Measurements from ENCODE around the gene LRRC59. TPM values are rescaled to one million over a fixed set of nuclear protein-coding genes. Genes with fewer than 3 reads are reported as not detected.

Gene LRRC59
- polyA plus RNA-seq, 1 donor from 2014 or later = 67.2 TPM

DNA sequence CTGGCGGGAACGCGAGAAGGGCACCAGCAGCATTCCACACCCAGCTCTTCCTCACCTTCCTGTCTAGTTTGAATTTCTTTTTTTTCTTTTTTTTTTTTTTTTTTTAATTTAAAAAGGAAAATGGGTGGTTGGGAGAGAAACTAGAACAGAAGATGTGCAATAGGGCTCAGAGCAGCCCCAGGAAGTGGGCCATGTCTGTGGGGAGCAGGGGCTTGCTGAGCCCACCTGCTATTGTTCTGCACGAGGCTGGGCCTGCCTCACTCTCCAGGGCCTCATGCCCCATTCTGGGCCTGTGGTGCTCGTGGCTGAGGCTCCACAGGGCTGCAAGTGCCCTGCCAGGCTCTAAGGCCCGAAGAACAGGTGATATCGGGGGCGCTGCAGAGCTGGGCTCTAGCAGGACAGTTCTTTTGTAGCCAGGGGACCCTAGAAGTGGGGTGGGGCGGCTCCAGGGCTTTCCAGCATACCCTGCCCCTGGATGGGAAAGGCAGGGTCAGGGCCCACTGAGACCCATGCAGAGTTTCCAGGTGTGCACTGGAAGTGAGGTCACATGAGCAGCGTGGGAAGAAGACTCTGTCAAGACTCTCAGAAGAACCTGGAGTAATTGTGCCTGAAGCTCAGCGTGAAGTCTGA is 36.7 kb downstream of the LRRC59 start:
- no peaks in the 10 kb centered on the region for H3K79me2 ChIP-seq (replicated peaks; ENCODE audit: insufficient read depth, low read length)

DNA sequence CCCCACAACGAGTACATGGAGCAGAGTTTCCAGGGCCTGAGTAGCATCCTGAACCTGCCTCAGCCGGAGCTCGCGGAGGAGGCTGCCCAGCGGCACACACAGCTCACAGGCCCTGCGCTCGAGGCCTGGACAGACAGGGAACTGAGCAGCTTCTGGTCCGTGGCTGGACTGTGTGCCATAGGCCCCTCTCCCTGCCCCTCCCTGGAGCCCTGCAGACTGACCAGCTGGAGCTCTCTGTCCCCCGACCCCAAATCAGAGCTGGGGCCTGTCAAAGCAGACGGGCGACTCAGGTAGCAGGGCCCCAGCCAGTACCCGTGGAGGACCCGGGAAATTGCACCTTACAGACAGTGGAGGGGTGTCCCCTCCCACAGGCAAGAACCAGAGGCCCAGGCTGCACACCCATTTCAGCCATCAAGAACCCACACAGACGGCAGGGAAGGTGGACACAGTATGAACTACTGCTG is 37.3 kb downstream of the LRRC59 start:
- TF ChIP-seq, protein P1, sequence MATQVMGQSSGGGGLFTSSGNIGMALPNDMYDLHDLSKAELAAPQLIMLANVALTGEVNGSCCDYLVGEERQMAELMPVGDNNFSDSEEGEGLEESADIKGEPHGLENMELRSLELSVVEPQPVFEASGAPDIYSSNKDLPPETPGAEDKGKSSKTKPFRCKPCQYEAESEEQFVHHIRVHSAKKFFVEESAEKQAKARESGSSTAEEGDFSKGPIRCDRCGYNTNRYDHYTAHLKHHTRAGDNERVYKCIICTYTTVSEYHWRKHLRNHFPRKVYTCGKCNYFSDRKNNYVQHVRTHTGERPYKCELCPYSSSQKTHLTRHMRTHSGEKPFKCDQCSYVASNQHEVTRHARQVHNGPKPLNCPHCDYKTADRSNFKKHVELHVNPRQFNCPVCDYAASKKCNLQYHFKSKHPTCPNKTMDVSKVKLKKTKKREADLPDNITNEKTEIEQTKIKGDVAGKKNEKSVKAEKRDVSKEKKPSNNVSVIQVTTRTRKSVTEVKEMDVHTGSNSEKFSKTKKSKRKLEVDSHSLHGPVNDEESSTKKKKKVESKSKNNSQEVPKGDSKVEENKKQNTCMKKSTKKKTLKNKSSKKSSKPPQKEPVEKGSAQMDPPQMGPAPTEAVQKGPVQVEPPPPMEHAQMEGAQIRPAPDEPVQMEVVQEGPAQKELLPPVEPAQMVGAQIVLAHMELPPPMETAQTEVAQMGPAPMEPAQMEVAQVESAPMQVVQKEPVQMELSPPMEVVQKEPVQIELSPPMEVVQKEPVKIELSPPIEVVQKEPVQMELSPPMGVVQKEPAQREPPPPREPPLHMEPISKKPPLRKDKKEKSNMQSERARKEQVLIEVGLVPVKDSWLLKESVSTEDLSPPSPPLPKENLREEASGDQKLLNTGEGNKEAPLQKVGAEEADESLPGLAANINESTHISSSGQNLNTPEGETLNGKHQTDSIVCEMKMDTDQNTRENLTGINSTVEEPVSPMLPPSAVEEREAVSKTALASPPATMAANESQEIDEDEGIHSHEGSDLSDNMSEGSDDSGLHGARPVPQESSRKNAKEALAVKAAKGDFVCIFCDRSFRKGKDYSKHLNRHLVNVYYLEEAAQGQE (IDR thresholded peaks at IDR 0.05; ENCODE audit: borderline replicate concordance) = no peak
- TF ChIP-seq POLR2AphosphoS5 (IDR thresholded peaks at IDR 0.05) (no peak), EZH2 (IDR thresholded peaks at IDR 0.05; ENCODE audit: borderline replicate concordance, insufficient read depth, low read length, poor library complexity, severe bottlenecking) (no peak), SMC3 (conservative IDR thresholded peaks at IDR 0.05; ENCODE audit: poor library complexity) (no peak), TAF1 (IDR thresholded peaks at IDR 0.05; ENCODE audit: low read depth) (no peak), EP300 (conservative IDR thresholded peaks at IDR 0.05; ENCODE audit: poor library complexity, severe bottlenecking) (no peak)
- TF ChIP-seq, protein P2, sequence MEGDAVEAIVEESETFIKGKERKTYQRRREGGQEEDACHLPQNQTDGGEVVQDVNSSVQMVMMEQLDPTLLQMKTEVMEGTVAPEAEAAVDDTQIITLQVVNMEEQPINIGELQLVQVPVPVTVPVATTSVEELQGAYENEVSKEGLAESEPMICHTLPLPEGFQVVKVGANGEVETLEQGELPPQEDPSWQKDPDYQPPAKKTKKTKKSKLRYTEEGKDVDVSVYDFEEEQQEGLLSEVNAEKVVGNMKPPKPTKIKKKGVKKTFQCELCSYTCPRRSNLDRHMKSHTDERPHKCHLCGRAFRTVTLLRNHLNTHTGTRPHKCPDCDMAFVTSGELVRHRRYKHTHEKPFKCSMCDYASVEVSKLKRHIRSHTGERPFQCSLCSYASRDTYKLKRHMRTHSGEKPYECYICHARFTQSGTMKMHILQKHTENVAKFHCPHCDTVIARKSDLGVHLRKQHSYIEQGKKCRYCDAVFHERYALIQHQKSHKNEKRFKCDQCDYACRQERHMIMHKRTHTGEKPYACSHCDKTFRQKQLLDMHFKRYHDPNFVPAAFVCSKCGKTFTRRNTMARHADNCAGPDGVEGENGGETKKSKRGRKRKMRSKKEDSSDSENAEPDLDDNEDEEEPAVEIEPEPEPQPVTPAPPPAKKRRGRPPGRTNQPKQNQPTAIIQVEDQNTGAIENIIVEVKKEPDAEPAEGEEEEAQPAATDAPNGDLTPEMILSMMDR (IDR thresholded peaks at IDR 0.05; ENCODE audit: poor library complexity, severe bottlenecking) = no peak
- H3K36me3 ChIP-seq (ENCODE audit: insufficient read depth, low read length) = no peaks in the 10 kb centered on the region
- H3K9me2 ChIP-seq (ENCODE audit: insufficient read depth, low read length) = no peaks in the 10 kb centered on the region
- no peaks in the 10 kb centered on the region for H4K20me1 ChIP-seq (ENCODE audit: insufficient read depth)
- no peaks in the 10 kb centered on the region for H3F3A ChIP-seq (ENCODE audit: insufficient read depth, low read length, poor library complexity, severe bottlenecking)
- H3K27me3 ChIP-seq (ENCODE audit: insufficient read depth, low read depth, low read length) = no peaks in the 10 kb centered on the region
- no peak overlapping the region for H3K9ac ChIP-seq (ENCODE audit: low read length)
- no peak overlapping the region for H2AFZ ChIP-seq (ENCODE audit: low read depth, low read length)
- H3K27ac ChIP-seq (ENCODE audit: low read length) = no peak overlapping the region
- H3K79me2 ChIP-seq (replicated peaks; ENCODE audit: insufficient read depth, low read length) = no peaks in the 10 kb centered on the region
- no peak overlapping the region for H3K4me2 ChIP-seq (ENCODE audit: low read length)
- no peak overlapping the region for H3K4me3 ChIP-seq (ENCODE audit: low read length)
- H3K9me3 ChIP-seq (ENCODE audit: low read length) = no peaks in the 10 kb centered on the region

More for the DNA sequence above, 36.7 kb downstream of the LRRC59 start:
- Histone ChIP-seq H3K9me3 (ENCODE audit: low read length) (no peaks in the 10 kb centered on the region), H3K4me3 (ENCODE audit: low read length) (no peak overlapping the region), H3K36me3 (ENCODE audit: insufficient read depth, low read length) (no peaks in the 10 kb centered on the region), H3K27me3 (ENCODE audit: insufficient read depth, low read depth, low read length) (no peaks in the 10 kb centered on the region), H4K20me1 (ENCODE audit: insufficient read depth) (no peaks in the 10 kb centered on the region), H3K9ac (ENCODE audit: low read length) (no peak overlapping the region), H3K27ac (ENCODE audit: low read length) (no peak overlapping the region), H3F3A (ENCODE audit: insufficient read depth, low read length, poor library complexity, severe bottlenecking) (no peaks in the 10 kb centered on the region), H3K4me2 (ENCODE audit: low read length) (no peak overlapping the region), H3K9me2 (ENCODE audit: insufficient read depth, low read length) (no peaks in the 10 kb centered on the region), H2AFZ (ENCODE audit: low read depth, low read length) (no peak overlapping the region)
- TF ChIP-seq EP300 (conservative IDR thresholded peaks at IDR 0.05; ENCODE audit: poor library complexity, severe bottlenecking) = no peak
- TF ChIP-seq, protein P2 (IDR thresholded peaks at IDR 0.05; ENCODE audit: poor library complexity, severe bottlenecking) = no peak
- no peak for TF ChIP-seq EZH2 (IDR thresholded peaks at IDR 0.05; ENCODE audit: borderline replicate concordance, insufficient read depth, low read length, poor library complexity, severe bottlenecking)
- TF ChIP-seq, protein P1 (IDR thresholded peaks at IDR 0.05; ENCODE audit: borderline replicate concordance) = no peak
- no peak for TF ChIP-seq MXI1 (conservative IDR thresholded peaks at IDR 0.05; ENCODE audit: poor library complexity, severe bottlenecking)
- no peak for TF ChIP-seq RAD21 (conservative IDR thresholded peaks at IDR 0.05)
- TF ChIP-seq TAF1 (IDR thresholded peaks at IDR 0.05; ENCODE audit: low read depth) = no peak
- TF ChIP-seq SMC3 (conservative IDR thresholded peaks at IDR 0.05; ENCODE audit: poor library complexity) = no peak
- no peak for TF ChIP-seq POLR2AphosphoS5 (IDR thresholded peaks at IDR 0.05)

All from neural cell (in vitro differentiated cells).